Activated CD8-positive, alpha-beta memory T cell treated with anti-CD3 and anti-CD28 coated beads for 24 hours (primary cell): Measurements from ENCODE around the gene CHKB.

Experiments
- DNase-seq: peaks from one replicate; pipeline ENCODE4 v3.0.0-alpha.2; 2020

The CHKB gene

DNA sequence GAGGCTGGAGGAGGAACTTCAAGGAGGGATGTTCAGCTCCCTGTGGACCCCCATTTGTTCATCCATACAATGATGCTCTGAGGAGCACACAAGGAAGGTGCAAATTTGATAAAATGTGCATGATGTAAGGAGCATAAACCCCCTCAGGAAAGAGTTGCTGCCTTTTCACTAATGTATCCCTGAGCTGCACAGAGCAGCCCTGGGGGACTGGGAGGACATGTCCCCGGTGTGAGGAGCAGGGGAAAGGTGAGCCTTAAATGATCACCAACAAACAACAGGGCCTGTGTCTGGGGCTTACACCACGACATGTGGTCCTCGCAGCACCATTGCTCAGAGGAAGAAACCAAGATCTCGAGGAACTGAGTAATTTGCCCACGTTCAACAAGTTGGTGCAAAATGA is 14.4 kb upstream of the CHKB start:
- no peak for DNase-seq

DNA sequence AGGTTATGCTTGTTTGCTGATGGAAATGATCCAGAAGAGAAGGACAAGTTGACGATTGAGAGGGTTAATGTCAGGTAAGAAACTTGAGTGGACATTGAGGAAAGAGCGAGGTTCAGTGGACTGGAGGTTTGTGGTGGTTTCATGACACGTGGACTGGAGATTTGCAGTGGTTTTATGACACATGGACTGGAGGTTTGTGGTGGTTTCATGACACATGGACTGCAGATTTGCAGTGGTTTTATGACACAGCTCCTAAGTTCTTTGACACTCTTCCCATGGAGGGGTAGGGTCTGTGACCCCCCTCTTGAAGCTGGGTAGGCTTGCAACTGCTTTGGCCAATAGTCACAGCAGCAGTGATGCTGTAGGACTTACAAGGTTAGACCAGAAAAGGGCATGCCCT is 12.5 kb upstream of the CHKB start:
- no peak for DNase-seq

DNA sequence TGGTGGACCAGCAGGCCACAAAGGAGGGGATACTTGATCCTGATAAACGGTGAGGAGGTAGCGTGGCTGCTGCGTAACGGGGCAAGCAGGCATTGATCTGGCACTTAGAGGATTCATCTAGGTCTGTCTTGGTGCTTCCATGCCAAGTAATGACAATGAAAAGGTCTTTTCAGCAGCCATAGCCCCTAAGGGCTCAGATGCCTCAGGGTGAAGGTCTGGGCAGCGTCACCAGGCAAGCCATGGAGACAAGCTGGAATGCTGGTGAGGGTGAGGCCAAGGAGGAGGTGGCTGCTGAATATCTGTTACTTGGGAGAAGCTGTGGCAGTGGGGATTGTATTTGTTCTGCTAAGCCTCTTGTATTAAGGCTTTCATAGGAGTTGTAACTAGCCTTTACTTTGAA is 4.8 kb upstream of the CHKB start:
- DNase-seq = no peak

- DNase-seq = no peak
Observed at GRCh38 chr22:50586416-50586815, 3.8 kb upstream of the CHKB start.

DNA sequence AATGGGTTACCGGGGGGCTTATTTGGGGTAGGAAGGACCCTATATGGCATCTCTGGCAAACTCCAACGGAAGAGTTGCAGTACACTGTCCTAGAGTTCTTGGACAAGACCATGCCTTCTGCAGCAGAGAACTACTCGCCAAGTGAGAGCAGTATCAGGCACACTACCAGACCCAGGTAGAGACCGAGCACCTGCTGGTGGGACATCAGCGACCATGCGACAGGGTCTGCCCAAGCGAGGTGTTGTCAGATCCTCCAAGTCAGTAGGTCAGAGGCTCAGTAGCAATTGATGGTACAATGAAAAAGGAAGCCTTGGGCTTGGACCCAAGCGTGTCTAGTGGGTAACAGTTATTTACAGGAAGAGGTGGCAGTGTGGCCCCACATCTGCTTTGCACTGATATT is 3.1 kb upstream of the CHKB start:
- no peak for DNase-seq

- no peak for DNase-seq
Observed at GRCh38 chr22:50585238-50585637, 2.6 kb upstream of the CHKB start.

- DNase-seq = no peak
Observed at GRCh38 chr22:50584106-50585096, 1.8 kb upstream of the CHKB start.

DNA sequence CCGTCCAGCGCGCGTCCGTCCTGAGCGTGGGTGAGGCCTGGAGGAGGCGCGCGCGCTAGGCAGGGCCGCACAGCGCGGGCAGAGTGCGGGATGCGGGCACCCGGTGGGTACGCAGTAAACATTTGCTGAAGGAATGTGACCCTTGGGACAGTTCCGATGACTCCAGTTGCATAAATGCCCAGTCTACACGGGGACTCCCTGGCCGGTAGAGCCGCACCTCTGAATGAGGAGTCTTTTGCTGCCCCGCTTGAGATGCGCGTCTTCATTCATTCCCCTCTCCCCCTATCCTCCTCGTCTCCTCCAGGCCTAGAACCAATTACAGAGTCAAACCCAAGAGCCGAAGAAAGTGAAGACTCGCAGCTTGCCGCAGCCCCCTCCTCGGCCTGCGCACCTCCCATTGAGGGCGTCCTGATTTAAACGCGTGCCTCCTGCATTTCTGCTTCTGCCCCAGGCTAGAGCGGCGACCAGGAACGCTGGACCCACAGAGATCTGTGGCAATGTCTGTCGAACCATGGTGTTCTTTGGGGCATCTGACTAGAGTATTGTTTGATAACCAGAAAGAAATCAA is 729 bp upstream of the CHKB start:
- DNase-seq = no peak

GRCh38 chr22:50581950-50582492 is 628 bp downstream of the CHKB start:
- no peak for DNase-seq

GRCh38 chr22:50581031-50581949 is 1.4 kb downstream of the CHKB start:
- no peak for DNase-seq

- DNase-seq = no peak
Observed at GRCh38 chr22:50579752-50580151, 2.9 kb downstream of the CHKB start.

DNA sequence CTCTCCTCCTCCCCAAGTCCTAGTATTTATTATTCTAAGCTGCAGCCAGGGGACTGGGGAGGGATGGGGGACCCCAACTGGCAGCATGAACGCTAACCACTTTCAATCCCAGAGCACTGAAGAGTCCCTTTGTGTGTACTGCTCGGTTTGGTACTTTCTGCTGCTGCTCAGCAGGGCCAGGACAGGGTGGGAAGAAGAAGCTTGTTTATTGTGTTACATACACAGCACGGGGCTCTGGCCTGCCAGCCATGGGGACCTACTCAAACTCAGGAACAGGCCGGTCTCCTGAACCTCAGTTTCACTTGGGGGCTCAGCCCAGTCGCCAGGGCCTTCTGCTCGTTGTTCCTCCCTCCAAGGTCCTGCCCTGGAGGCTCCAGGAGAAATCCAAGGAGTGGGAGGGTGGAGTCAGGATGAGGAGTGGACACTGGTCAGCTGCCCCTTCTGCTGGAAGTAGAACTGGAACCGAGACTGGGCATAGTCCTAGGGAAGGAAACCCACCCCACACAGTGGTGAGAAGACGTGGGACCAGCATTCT is 3.8 kb downstream of the CHKB start:
- no peak for DNase-seq

GRCh38 chr22:50577987-50578775 is 4.5 kb downstream of the CHKB start, which contains the start of gene CPT1B:
Gene CPT1B, minus strand, starts transcription at chr22:50578427. Its CDS starts 512 bp downstream, at chr22:50577915.
- DNase-seq = no peak

DNA sequence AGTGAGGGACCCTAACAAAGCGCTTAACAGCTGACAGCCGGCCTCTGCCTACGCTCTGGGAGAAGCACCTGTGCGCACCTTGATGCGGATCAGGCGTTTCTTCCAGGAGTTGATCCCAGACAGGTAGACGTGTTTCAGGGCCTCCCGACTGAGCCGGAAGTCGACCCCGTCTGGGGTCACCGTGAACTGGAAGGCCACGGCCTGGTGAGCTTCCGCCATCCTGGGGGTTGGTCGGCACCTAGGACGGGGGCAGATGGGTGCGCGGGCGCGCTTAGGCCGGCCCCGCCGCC is 5.0 kb downstream of the CHKB start:
- DNase-seq = no peak

DNA sequence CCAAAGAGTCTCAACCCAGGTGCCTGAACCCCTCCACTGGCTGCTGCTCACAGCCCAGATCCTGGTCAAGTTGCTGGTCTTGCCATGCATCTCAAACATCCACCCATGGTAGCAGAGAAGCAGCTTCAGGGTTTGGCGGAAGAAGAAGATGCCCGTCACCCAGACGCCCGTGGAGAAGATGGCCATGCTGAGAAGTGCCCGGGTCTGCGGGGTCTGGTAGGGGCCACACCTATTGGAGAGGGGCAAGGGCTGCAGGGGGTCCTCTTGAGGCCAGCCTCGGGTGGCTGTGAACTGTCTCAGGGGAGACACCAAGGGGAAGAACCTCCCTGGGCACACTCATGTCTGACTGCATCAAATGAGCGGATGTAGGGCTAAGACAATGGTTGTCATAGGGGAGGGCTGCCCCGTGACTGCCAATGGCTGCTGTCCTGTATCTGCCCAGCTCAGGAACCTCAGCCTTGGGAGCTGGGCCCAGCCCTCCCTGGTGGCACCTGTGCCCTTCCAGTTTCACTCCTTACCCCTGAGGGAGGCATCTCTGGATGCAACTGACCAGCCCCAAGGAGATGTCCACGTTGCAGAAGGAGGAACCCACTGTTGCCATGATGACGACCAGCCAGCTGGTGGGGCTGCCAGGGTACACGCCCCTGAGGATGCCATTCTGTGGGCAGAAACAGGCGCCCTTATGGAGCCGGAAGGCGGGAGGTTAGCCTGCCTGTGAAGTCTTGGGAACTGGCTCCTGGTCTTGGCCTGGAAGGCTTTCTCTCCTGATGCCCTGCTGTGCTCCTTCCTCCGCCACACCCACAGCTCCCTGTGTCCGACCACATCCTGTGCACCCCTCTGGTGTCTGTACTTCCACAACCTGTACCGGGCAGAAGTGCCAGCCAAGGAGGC is 5.6 kb downstream of the CHKB start:
- no peak for DNase-seq

GRCh38 chr22:50576070-50576469 is 6.6 kb downstream of the CHKB start:
- DNase-seq = no peak

- DNase-seq = no peak
Observed at GRCh38 chr22:50575426-50575941, 7.2 kb downstream of the CHKB start.

DNA sequence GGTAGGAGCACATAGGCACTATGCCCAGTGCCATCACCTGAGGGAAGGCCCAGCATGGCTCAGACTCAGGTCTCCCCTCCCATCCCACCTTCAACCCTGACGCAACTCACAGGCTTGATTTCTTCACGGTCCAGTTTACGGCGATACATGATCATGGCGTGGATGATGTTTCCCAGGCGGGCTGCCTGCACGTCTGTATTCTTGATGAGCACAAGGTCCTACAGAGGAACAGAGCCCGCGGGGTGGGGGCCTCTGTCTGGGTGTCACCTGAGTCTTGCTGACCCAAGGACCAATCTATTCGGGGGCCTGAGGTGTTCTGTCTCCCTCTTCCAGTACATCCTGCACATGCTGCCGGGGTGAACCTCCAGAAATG is 8.3 kb downstream of the CHKB start:
- DNase-seq = no peak

- DNase-seq = no peak
Observed at GRCh38 chr22:50573491-50574382, 8.9 kb downstream of the CHKB start.

- no peak for DNase-seq
Observed at GRCh38 chr22:50572965-50573364, 9.7 kb downstream of the CHKB start.
